Keratinocyte (primary cell): ENCODE measurements around the gene INPP5K. TPM values are rescaled to one million over a fixed set of nuclear protein-coding genes. Genes with fewer than 3 reads are reported as not detected.
"Not testable (repeated sequence)": the region's sequence is repeated elsewhere in the genome, so short reads cannot be mapped to it uniquely, and the experiment has no call there.

Experiments
- DNase-seq: peaks from one replicate; pipeline ENCODE4 v3.0.0-alpha.2; 2011; ENCODE audit warnings: low read depth, missing footprints, low spot score
- FAIRE-seq: peaks from 2 replicates; lab custom pipeline; 2011; peaks lifted over from hg19 to GRCh38; lab: Jason Lieb, UNC
- H2AFZ ChIP-seq: 2 replicates; pipeline ENCODE4 v1.6.0; 2012; ENCODE audit warnings: low read length, control low read depth, inconsistent platforms; ENCODE audit not compliant: control insufficient read depth
- H3K27ac ChIP-seq: 2 replicates; pipeline ENCODE4 v1.5.1; 2011; ENCODE audit warnings: low read length; ENCODE audit not compliant: control insufficient read depth, insufficient read depth
- H3K27me3 ChIP-seq: 3 replicates; pipeline ENCODE4 v1.6.0; 2011; ENCODE audit warnings: low read length; ENCODE audit not compliant: control insufficient read depth, insufficient read depth; ENCODE audit errors: extremely low read depth
- H3K36me3 ChIP-seq, 2 experiments: 2 replicates in 1 of 2; 3 replicates in 1 of 2; pipeline ENCODE4 v1.5.1; 2011; ENCODE audit warnings: low read length in 2 of 2, mild to moderate bottlenecking in 1 of 2; ENCODE audit not compliant: control insufficient read depth in 2 of 2, insufficient read depth in 2 of 2; ENCODE audit errors: extremely low read depth in 1 of 2
- H3K4me1 ChIP-seq: 3 replicates; pipeline ENCODE4 v1.5.1; 2011; ENCODE audit warnings: low read length; ENCODE audit not compliant: control insufficient read depth, insufficient read depth; ENCODE audit errors: extremely low read depth
- H3K4me2 ChIP-seq: 3 replicates; pipeline ENCODE4 v1.6.0; 2011; ENCODE audit warnings: low read depth, low read length; ENCODE audit not compliant: control insufficient read depth, insufficient read depth; ENCODE audit errors: extremely low read depth
- H3K4me3 ChIP-seq, 3 experiments: fragments of 200-600 bp in 1 of 3; sonication (generic) in 1 of 3; 2 replicates in 2 of 3; 3 replicates in 1 of 3; pipeline ENCODE4 v1.5.1; 2011 to 2016; ENCODE audit warnings: low read length in 3 of 3, mild to moderate bottlenecking in 3 of 3, control low read depth in 2 of 3, inconsistent platforms in 1 of 3, low read depth in 1 of 3, mixed read lengths in 1 of 3, mixed run types in 1 of 3, moderate library complexity in 1 of 3; ENCODE audit not compliant: control insufficient read depth in 2 of 3, insufficient read depth in 2 of 3; ENCODE audit errors: extremely low read depth in 1 of 3
- H3K79me2 ChIP-seq: 2 replicates; pipeline ENCODE4 v1.6.0; 2012; ENCODE audit warnings: low read length; ENCODE audit not compliant: control insufficient read depth, insufficient read depth
- H3K9ac ChIP-seq: 3 replicates; pipeline ENCODE4 v1.6.0; 2011; ENCODE audit warnings: low read length; ENCODE audit not compliant: control insufficient read depth, insufficient read depth; ENCODE audit errors: extremely low read depth
- H3K9me1 ChIP-seq: 3 replicates; pipeline ENCODE4 v1.6.0; 2011; ENCODE audit warnings: low read length; ENCODE audit not compliant: control insufficient read depth, insufficient read depth; ENCODE audit errors: extremely low read depth
- H3K9me3 ChIP-seq: 2 replicates; pipeline ENCODE4 v1.5.1; 2012; ENCODE audit warnings: low read depth, low read length; ENCODE audit not compliant: control insufficient read depth
- H4K20me1 ChIP-seq: 3 replicates; pipeline ENCODE4 v1.6.0; 2011; ENCODE audit warnings: low read length; ENCODE audit not compliant: control insufficient read depth, insufficient read depth; ENCODE audit errors: extremely low read depth
- EZH2 ChIP-seq: IDR thresholded peaks from one replicate; pipeline ENCODE4 v1.6.1; 2012; ENCODE audit warnings: inconsistent platforms, mild to moderate bottlenecking, low read length, moderate library complexity
- dilution Hi-C: fragments of 300-500 bp; cut with MboI; formaldehyde crosslinking; loops from one replicate; pipeline ENCODE4 v1.7.0; 2020; ENCODE audit warnings: low sequenced_read_pairs; ENCODE audit not compliant: extremely low pct_ligation_motif_present
- polyA plus RNA-seq, 5 experiments: library from polyadenylated mRNA; depleted of rRNA in 3 of 5; stranded (reverse) in 3 of 5; stranded (forward) in 1 of 5; unstranded in 1 of 5; fragments of >200 nt; gene quantifications; 1 replicate in 1 of 5; 2 replicates in 3 of 5; 3 replicates in 1 of 5; pipeline versions ENCODE4 v1.2.1 to v1.2.3, GENCODE V29; 2011 to 2012; ENCODE audit warnings: missing spikeins in 2 of 5, low read depth in 1 of 5, low replicate concordance in 1 of 5
- TF ChIP-seq, protein P1 (sequence below), 3 experiments: IDR thresholded peaks in 1 of 3; conservative IDR thresholded peaks in 1 of 3; optimal IDR thresholded peaks in 1 of 3; 2 replicates in 2 of 3; 3 replicates in 1 of 3; pipeline versions ENCODE3 to v1.5.1; 2011; ENCODE audit warnings: low read length in 3 of 3, mild to moderate bottlenecking in 3 of 3, moderate library complexity in 2 of 3, control low read depth in 1 of 3, inconsistent platforms in 1 of 3; ENCODE audit not compliant: insufficient read depth in 2 of 3; ENCODE audit errors: extremely low read depth in 1 of 3

Gene INPP5K
- polyA plus RNA-seq, 1 donor (not counting 4 experiments of a cell fraction or from before 2014, with no cell fraction given) = 23.0 TPM

DNA sequence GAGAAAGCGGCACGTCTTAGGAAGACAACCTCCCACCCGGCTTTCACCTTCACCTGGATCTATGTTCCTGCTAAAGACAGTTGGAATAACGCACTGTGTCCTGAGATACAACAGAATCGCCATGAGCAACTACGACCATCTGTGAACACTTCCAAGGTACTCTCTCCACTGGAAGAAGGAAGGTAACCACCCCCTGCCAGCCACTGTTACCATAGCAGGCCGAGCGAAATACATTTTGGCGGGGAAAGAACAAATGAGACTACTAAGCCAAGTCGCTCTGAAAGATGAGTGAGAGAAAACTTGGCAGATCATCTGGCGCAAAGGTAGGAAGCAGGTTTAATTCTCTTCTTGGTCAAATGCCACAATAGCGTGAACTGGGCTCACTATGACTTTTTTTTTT lies 70.2 kb downstream of the INPP5K start:
- H3K36me3 ChIP-seq = peaks cover 15% of the 10 kb centered on the region in 2 experiments
- dilution Hi-C loops = no loop called here
- H3K9me1 ChIP-seq = no peaks in the 10 kb centered on the region
- TF ChIP-seq, protein P1, sequence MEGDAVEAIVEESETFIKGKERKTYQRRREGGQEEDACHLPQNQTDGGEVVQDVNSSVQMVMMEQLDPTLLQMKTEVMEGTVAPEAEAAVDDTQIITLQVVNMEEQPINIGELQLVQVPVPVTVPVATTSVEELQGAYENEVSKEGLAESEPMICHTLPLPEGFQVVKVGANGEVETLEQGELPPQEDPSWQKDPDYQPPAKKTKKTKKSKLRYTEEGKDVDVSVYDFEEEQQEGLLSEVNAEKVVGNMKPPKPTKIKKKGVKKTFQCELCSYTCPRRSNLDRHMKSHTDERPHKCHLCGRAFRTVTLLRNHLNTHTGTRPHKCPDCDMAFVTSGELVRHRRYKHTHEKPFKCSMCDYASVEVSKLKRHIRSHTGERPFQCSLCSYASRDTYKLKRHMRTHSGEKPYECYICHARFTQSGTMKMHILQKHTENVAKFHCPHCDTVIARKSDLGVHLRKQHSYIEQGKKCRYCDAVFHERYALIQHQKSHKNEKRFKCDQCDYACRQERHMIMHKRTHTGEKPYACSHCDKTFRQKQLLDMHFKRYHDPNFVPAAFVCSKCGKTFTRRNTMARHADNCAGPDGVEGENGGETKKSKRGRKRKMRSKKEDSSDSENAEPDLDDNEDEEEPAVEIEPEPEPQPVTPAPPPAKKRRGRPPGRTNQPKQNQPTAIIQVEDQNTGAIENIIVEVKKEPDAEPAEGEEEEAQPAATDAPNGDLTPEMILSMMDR (optimal IDR thresholded peaks at IDR 0.05 in 1 of 3, IDR thresholded peaks at IDR 0.05 in 1 of 3, conservative IDR thresholded peaks at IDR 0.05 in 1 of 3; ENCODE audit: extremely low read depth in 1 of 3, insufficient read depth in 2 of 3, low read length in 3 of 3) = no peak
- no peak for TF ChIP-seq EZH2
- no peak overlapping the region for H2AFZ ChIP-seq
- H3K27me3 ChIP-seq = no peaks in the 10 kb centered on the region
- peaks cover 49% of the 10 kb centered on the region for H4K20me1 ChIP-seq
- no peak overlapping the region for H3K9ac ChIP-seq
- FAIRE-seq (no peak), DNase-seq (no peak)
- no peaks in the 10 kb centered on the region for H3K4me1 ChIP-seq
- H3K4me2 ChIP-seq = no peak overlapping the region
- H3K79me2 ChIP-seq = peaks cover 96% of the 10 kb centered on the region
- H3K27ac ChIP-seq = no peak overlapping the region
- no peaks in the 10 kb centered on the region for H3K9me3 ChIP-seq
- H3K4me3 ChIP-seq = no peak overlapping the region

DNA sequence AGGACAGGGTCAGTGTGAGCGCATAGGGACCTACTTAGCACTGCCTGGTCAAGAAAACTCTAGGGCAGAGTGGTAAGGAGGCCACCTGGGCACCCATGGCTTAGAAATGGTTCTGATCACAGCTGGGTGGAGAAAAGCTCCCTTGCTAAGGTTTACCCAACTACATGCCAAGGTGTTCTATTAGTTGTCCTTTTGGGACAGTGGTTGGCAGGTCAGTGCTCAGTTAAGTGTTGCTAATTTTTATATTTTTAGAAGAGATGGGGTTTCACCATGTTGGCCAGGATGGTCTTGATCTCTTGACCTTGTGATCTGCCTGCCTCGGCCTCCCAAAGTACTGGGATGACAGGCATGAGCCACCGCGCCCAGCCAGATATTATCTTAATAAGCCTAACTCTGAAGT lies 70.7 kb downstream of the INPP5K start:
- not testable (repeated sequence) for H3K4me1 ChIP-seq

More for the DNA sequence above, 70.7 kb downstream of the INPP5K start:
- H3K4me2 ChIP-seq, FAIRE-seq, dilution Hi-C loops, H2AFZ ChIP-seq, H3K27ac ChIP-seq, H3K9me1 ChIP-seq, H3K4me3 ChIP-seq, H3K9me3 ChIP-seq, H3K27me3 ChIP-seq, DNase-seq, H3K9ac ChIP-seq: not testable (repeated sequence)
- peaks cover 96% of the 10 kb centered on the region for H3K79me2 ChIP-seq
- peaks cover 48% of the 10 kb centered on the region for H4K20me1 ChIP-seq
- peaks cover 15% of the 10 kb centered on the region in 2 experiments for H3K36me3 ChIP-seq

Other genes starting within 250 kb of the INPP5K start
- gene BHLHA9, start 246.2 kb downstream of the INPP5K start, polyA plus RNA-seq = not detected in 3 replicates
- gene TRARG1, start 236.9 kb downstream of the INPP5K start, polyA plus RNA-seq = not detected in 3 replicates
- 468 to 1,322 TPM (median 739 TPM) in 3 replicates for gene YWHAE, start 116.4 kb downstream of the INPP5K start, polyA plus RNA-seq
- 111 to 127 TPM (median 117 TPM) in 3 replicates for gene CRK, start 60.4 kb downstream of the INPP5K start, polyA plus RNA-seq
- gene MYO1C, start 23.9 kb downstream of the INPP5K start, polyA plus RNA-seq = 101 to 124 TPM (median 117 TPM) in 3 replicates
- gene PITPNA, start 46.2 kb upstream of the INPP5K start, polyA plus RNA-seq = 45.2 to 80.0 TPM (median 76.5 TPM) in 3 replicates
- gene SLC43A2, start 112.2 kb upstream of the INPP5K start, polyA plus RNA-seq = 12.7 to 17.0 TPM (median 13.9 TPM) in 3 replicates
- 0.05 to 0.18 TPM (median 0.06 TPM) in 3 replicates for gene SCARF1, start 129.1 kb upstream of the INPP5K start, polyA plus RNA-seq
- gene RILP, start 133.3 kb upstream of the INPP5K start, polyA plus RNA-seq = 3.1 to 4.5 TPM (median 3.2 TPM) in 3 replicates
- gene PRPF8, start 168.3 kb upstream of the INPP5K start, polyA plus RNA-seq = 60.1 to 118 TPM (median 97.5 TPM) in 3 replicates
- gene TLCD2, start 193.8 kb upstream of the INPP5K start, polyA plus RNA-seq = 0.75 to 1.1 TPM (median 0.76 TPM) in 3 replicates
- gene WDR81, start 208.1 kb upstream of the INPP5K start, polyA plus RNA-seq = 4.2 to 9.5 TPM (median 7.3 TPM) in 3 replicates
- 0.93 to 1.5 TPM (median 0.96 TPM) in 3 replicates for gene SERPINF2, start 226.3 kb upstream of the INPP5K start, polyA plus RNA-seq
- 17.3 to 29.8 TPM (median 23.2 TPM) in 3 replicates for gene SERPINF1, start 245.4 kb upstream of the INPP5K start, polyA plus RNA-seq